Muscle layer of duodenum (tissue), 2 donors: ENCODE data around the gene BLM.

Experiments
- H3K27ac ChIP-seq: one replicate; pipeline ENCODE4 v1.7.0; 2013; ENCODE audit warnings: mild to moderate bottlenecking, low read length
- H3K27me3 ChIP-seq: one replicate; pipeline ENCODE4 v1.7.0; 2013; ENCODE audit warnings: low read depth, mild to moderate bottlenecking, control low read depth, low read length
- H3K36me3 ChIP-seq, 2 donors: one replicate each; pipeline ENCODE4 v1.7.0; 2013; ENCODE audit warnings: low read length in 2 of 2, control low read depth in 1 of 2, mild to moderate bottlenecking in 1 of 2; ENCODE audit not compliant: insufficient read depth in 2 of 2, control insufficient read depth in 1 of 2
- H3K4me1 ChIP-seq, 2 donors: one replicate each; pipeline ENCODE4 v1.7.0; 2013; ENCODE audit warnings: low read length in 2 of 2, mild to moderate bottlenecking in 2 of 2, control low read depth in 1 of 2, moderate library complexity in 1 of 2; ENCODE audit not compliant: insufficient read depth in 2 of 2, control insufficient read depth in 1 of 2
- H3K4me3 ChIP-seq, 2 donors: one replicate each; pipeline ENCODE4 v1.7.0; 2013; ENCODE audit warnings: low read length in 2 of 2, low read depth in 1 of 2, mild to moderate bottlenecking in 1 of 2
- H3K9me3 ChIP-seq, 2 donors: one replicate each; pipeline ENCODE4 v1.7.0; 2013; ENCODE audit warnings: low read length in 2 of 2, control low read depth in 1 of 2, mild to moderate bottlenecking in 1 of 2; ENCODE audit not compliant: control insufficient read depth in 1 of 2
- donor health status: healthy.

BLM gene

DNA sequence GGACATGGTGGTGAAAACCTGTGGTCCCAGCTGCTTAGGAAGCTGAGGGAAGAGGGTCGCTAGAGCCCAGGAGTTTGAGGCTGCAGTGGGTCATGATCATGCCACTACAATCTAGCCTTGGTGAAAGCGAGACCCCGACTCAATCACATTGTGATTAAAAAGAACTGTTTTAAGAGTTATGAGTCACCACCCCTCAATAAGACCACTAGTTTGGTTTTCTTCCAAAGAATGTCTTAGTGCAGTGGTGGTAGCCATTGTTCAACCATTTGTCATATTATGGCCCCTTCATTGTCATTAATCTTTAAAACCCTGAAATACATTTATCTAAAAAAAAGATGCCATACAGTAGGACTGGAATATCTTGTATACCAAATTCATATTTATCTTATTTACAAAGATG, 48.8 kb downstream of the BLM start:
- no peaks in the 10 kb centered on the region for H3K4me1 ChIP-seq
- H3K27ac ChIP-seq = no peak overlapping the region

DNA sequence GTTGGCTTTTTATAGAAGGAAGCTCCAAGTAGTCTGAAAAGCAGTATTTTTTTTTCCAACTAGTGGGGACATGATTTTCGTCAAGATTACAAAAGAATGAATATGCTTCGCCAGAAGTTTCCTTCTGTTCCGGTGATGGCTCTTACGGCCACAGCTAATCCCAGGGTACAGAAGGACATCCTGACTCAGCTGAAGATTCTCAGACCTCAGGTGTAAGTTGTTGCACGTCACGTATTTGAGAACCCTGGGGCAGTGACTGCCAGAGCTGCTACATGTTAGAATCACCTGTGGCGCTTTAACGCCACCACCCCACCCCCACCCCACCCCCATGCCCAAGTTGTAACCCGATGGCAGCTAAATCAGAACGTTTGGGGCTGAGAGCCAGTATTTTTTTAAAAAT, 52.2 kb downstream of the BLM start:
- Histone ChIP-seq H3K27me3 (no peaks in the 10 kb centered on the region), H3K36me3 (no peaks in the 10 kb centered on the region), H3K4me3 (no peak overlapping the region), H3K27ac (no peak overlapping the region), H3K9me3 (no peaks in the 10 kb centered on the region), H3K4me1 (no peaks in the 10 kb centered on the region)

More for the DNA sequence above, 48.8 kb downstream of the BLM start:
- Histone ChIP-seq H3K27me3 (no peaks in the 10 kb centered on the region), H3K4me3 (no peak overlapping the region), H3K36me3 (no peaks in the 10 kb centered on the region), H3K9me3 (no peaks in the 10 kb centered on the region)

DNA sequence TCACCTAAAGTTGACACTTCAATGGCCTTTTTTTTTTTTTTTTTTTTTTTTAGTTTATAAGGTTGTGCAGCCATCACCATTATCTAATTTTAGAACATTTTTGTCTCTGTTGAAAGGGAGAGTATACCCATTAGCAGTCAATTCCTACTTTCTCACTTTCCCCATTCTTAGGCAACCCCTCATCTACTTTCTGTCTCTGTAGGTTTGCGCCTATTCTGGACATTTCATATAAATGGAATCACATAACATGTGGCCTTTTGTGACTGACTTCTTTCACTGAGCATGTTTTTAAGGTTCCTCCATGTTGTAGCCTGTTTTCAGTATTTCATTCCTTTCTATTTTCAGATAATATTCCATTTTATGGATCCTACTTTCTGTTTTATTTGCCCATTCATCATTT, 56.3 kb downstream of the BLM start:
- Histone ChIP-seq H3K4me3 (no peak overlapping the region), H3K4me1 (no peaks in the 10 kb centered on the region), H3K27me3 (no peaks in the 10 kb centered on the region), H3K36me3 (no peaks in the 10 kb centered on the region), H3K27ac (no peak overlapping the region), H3K9me3 (no peaks in the 10 kb centered on the region)

DNA sequence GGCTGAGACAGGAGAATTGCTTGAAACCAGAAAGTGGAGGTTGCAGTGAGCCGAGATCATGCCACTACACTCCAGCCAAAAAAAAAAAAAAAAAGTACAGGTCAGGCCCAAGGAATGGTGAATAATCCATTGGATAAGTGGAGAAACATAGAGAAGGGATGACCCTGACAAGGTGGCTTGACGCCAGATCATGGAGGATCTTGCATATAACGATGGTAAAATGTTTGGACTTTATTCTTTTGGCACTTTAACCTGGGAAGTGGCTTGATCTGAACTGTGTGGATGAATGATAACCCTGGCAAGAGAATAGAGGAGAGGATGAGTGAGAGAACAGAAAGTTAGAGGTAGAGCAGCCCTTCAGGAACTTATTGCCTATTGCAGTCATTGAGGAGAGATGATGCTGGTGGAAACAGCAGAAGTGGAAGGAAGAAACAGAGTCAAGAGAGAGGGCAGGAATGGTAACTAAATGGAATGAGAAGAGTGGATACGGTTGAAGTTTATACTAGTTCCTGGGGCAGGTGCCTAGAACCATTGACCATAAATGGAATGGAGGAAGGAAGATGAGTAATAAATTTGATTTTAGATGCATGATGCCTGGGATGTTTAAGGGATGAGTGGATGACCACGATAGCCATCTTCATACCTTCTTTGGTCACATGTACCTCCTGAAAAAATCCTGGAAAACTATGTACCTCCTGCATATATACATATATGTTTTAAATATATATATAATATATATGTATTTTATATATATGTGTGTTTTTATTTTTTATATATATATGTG, 57.8 kb downstream of the BLM start:
- no peak overlapping the region for H3K27ac ChIP-seq
- no peaks in the 10 kb centered on the region for H3K4me1 ChIP-seq
- no peaks in the 10 kb centered on the region for H3K36me3 ChIP-seq
- no peaks in the 10 kb centered on the region for H3K9me3 ChIP-seq
- H3K27me3 ChIP-seq = no peaks in the 10 kb centered on the region
- H3K4me3 ChIP-seq = no peak overlapping the region

GRCh38 chr15:90780916-90781315, 63.8 kb downstream of the BLM start:
- no peaks in the 10 kb centered on the region for H3K9me3 ChIP-seq
- no peaks in the 10 kb centered on the region for H3K36me3 ChIP-seq
- no peak overlapping the region for H3K4me3 ChIP-seq
- no peaks in the 10 kb centered on the region for H3K27me3 ChIP-seq
- H3K27ac ChIP-seq = no peak overlapping the region
- H3K4me1 ChIP-seq = no peaks in the 10 kb centered on the region

- no peaks in the 10 kb centered on the region for H3K9me3 ChIP-seq
- H3K27me3 ChIP-seq = no peaks in the 10 kb centered on the region
- no peak overlapping the region for H3K4me3 ChIP-seq
- H3K36me3 ChIP-seq = no peaks in the 10 kb centered on the region
- no peak overlapping the region for H3K27ac ChIP-seq
- H3K4me1 ChIP-seq = no peaks in the 10 kb centered on the region
Observed at GRCh38 chr15:90782442-90782841, 65.3 kb downstream of the BLM start.

- no peak overlapping the region for H3K4me3 ChIP-seq
- no peaks in the 10 kb centered on the region for H3K9me3 ChIP-seq
- no peaks in the 10 kb centered on the region for H3K4me1 ChIP-seq
- H3K27me3 ChIP-seq = no peaks in the 10 kb centered on the region
- H3K27ac ChIP-seq = no peak overlapping the region
- H3K36me3 ChIP-seq = no peaks in the 10 kb centered on the region
Observed at GRCh38 chr15:90787881-90788280, 70.7 kb downstream of the BLM start.

GRCh38 chr15:90789462-90789861, 72.3 kb downstream of the BLM start:
- Histone ChIP-seq H3K4me3 (no peak overlapping the region), H3K27ac (no peak overlapping the region), H3K4me1 (no peaks in the 10 kb centered on the region)

GRCh38 chr15:90790057-90790456, 72.9 kb downstream of the BLM start:
- Histone ChIP-seq H3K27me3 (no peaks in the 10 kb centered on the region), H3K4me1 (no peaks in the 10 kb centered on the region), H3K27ac (no peak overlapping the region), H3K36me3 (no peaks in the 10 kb centered on the region), H3K9me3 (no peaks in the 10 kb centered on the region), H3K4me3 (no peak overlapping the region)

More at GRCh38 chr15:90789462-90789861, 72.3 kb downstream of the BLM start:
- no peaks in the 10 kb centered on the region for H3K27me3 ChIP-seq
- H3K9me3 ChIP-seq = no peaks in the 10 kb centered on the region
- H3K36me3 ChIP-seq = no peaks in the 10 kb centered on the region

GRCh38 chr15:90790561-90790960, 73.4 kb downstream of the BLM start:
- Histone ChIP-seq H3K36me3 (no peaks in the 10 kb centered on the region), H3K27me3 (no peaks in the 10 kb centered on the region), H3K4me1 (no peaks in the 10 kb centered on the region), H3K4me3 (no peak overlapping the region), H3K27ac (no peak overlapping the region), H3K9me3 (no peaks in the 10 kb centered on the region)

GRCh38 chr15:90794538-90794937, 77.4 kb downstream of the BLM start:
- H3K4me1 ChIP-seq = no peaks in the 10 kb centered on the region
- no peak overlapping the region for H3K27ac ChIP-seq
- H3K27me3 ChIP-seq = no peaks in the 10 kb centered on the region
- H3K4me3 ChIP-seq = no peak overlapping the region
- H3K9me3 ChIP-seq = no peaks in the 10 kb centered on the region
- H3K36me3 ChIP-seq = no peaks in the 10 kb centered on the region

DNA sequence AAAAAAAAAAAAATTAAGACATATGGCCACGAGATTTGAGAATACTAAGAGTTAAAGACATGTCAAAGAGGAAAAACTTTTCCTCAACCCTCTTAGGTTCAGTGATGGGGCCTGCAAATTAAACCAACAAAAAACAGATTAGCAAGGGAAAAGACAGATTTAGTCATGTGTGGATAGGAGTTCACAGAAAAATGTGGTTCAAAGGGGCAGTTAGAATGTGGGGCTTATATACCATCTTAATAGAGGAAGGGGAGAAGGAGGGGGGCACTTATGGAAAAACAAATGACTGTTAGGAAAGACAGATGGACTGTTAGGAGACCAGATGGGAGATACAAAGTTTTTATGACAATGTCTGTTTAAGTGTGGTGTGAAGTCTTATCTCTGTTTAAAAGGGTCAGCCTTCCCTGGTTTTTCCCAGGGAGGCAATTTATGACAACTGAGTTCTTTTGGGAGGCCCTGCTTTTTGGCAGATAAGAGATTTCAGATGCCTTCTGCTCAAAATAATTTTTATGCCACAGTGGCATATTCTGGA, 82.6 kb downstream of the BLM start:
- no peak overlapping the region for H3K4me3 ChIP-seq
- no peak overlapping the region for H3K27ac ChIP-seq
- H3K9me3 ChIP-seq = no peaks in the 10 kb centered on the region
- no peaks in the 10 kb centered on the region for H3K4me1 ChIP-seq
- no peaks in the 10 kb centered on the region for H3K27me3 ChIP-seq
- no peaks in the 10 kb centered on the region for H3K36me3 ChIP-seq
